NCI-H1105 (cell line): ENCODE data around the gene CAPN11.
A peak's percentile ranks its signal among the peaks of the same experiment; 100 is the strongest.

Experiments used
- DNase-seq: peaks from one replicate; lab custom pipeline; 2025; lab: John Stamatoyannopoulos, UW

The CAPN11 gene

GRCh38 chr6:44214307-44214706, 55.7 kb downstream of the CAPN11 start:
- no peak for DNase-seq

- DNase-seq: no peak
Observed at GRCh38 chr6:44216677-44217331, 58.2 kb downstream of the CAPN11 start, which contains the start of gene MYMX. Gene MYMX (plus strand): TSS chr6:44216926. CDS start chr6:44217472, 546 bp downstream.

GRCh38 chr6:44217332-44218143, 58.9 kb downstream of the CAPN11 start:
- DNase-seq: no peak

- DNase-seq: peak; percentile 68
Observed at GRCh38 chr6:44219053-44219814, 60.6 kb downstream of the CAPN11 start.

DNA sequence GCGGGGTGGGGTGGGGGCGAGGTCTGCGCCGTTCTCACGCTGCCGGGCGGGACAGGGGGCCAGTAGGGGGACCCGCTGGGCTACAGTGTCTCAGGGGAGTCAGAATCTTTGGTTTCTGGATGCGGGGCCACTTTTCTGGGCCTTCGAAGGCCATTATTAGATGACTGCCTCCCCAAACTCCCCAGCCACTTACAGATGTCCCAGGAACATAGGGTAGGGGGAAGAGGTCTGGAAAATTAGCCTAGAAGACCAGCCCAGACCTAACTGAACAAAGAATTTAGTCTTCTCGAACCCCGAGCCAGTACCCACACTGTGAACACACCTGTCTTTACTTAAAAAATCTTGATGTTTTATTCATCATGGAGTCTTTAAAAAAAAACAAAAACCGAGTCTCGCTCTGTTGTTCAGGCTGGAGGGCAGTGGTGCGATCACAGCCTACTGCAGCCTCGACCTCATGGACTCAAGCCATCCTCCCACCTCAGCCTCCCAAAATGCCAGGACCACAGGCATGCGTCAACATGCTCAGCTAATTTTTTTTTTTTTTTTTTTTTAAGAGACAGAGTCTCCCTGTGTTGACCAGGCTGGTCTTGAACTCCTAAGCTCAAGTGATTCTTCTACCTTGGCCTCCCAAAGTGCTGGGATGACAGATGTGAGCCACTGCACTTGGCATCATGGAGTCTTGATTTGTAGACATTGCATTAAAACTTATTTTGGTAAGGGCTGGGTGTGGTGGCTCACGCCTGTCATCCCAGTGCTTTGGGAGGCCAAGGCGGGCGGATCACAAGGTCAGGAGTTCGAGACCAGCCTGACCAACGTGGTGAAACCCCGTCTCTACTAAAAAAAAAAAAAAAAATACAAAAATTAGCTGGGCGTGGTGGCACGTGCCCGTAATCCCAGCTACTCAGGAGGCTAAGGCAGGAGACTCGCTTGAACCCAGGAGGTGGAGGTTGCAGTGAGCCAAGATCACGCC, 61.5 kb downstream of the CAPN11 start:
- DNase-seq: no peak

GRCh38 chr6:44220913-44221290, 62.3 kb downstream of the CAPN11 start:
- DNase-seq: no peak

- DNase-seq: peak; percentile 86
Observed at GRCh38 chr6:44221291-44221960, 62.8 kb downstream of the CAPN11 start.

DNA sequence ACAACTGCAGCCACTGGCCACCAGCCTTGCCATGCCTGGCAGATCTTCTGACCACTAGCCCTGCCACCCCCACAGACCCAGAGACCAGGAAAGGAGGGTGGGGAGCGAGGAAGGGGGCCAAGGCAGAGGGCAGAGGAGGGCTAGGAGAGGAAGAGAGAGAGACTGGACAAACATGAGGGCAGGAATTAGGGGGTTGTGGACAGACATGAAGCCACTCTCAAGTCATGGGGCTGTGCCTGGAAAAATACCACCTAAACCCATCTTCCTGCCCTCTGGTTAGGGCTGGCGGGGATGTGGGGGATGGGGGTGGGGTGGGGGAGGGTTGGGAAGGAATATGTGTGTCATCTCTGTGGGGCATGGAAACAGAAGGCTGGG, 63.3 kb downstream of the CAPN11 start:
- DNase-seq: no peak

- DNase-seq: no peak
Observed at GRCh38 chr6:44222486-44223318, 64.1 kb downstream of the CAPN11 start.

- peak; percentile 82 for DNase-seq
Observed at GRCh38 chr6:44223319-44224028, 64.9 kb downstream of the CAPN11 start, which contains the start of gene SLC29A1. Gene SLC29A1 (plus strand): TSS chr6:44223595. CDS start chr6:44227314, 3,719 bp downstream.

DNA sequence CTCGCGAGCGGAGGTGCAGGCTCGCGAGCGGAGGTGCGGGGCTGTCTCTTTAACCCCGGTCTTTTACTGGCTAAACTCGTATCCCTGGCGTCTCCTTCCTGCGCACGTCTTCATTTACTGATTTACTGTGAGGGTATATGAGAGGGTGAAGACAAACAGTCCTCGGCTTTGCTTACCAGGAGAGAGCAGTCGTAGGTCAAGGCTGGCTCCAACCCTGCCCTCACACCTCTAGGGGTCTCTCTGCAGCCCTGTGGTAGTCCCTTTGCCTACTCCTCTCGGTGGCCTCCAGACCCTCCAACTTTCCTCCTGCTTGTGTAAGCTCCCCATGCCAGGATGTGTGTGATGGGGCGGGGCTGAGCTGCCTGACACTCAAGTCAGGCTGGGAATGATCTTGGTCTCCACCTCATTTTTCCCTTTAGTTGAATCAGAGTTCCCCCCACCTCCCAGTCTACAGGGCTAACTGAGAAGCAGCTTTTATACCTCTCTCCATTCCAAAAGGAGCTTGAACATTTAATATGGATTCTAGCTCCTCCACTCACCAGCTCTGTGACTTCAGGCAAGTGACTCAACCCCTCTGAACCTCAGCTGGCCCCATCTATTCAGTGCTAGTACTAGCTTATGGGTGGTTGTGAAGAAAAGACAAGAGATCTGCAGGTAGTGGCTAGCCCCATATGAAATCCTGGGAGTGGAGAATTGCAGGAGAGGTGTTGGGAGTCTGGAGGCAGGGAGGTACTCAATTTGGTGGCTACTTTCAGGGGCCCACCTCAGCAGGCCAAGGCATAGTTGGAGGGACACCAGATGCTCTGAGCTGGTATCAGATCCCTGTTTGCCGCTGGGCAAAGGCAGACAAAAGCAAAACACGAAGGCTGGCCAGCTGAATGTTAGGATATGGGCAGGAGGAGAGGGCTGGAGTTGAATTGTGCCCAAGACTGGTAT, 65.7 kb downstream of the CAPN11 start:
- DNase-seq: peak; percentile 49

DNA sequence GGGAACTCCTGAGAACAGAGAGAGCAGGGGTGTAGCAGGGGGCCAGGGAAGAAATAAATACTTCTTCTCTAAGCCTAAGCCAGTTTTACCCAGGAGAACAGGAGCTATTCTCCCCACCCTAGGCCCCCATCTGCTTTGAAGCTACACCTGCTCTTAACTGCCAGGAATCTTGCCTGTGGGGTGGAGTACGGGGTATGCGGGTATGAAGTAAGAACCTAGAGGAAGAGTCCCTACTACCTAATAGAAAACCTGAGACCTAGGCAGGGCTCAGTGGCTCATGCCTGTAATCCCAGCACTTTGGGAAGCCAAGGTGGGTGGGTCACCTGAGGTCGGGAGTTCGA, 66.3 kb downstream of the CAPN11 start:
- DNase-seq: no peak

DNA sequence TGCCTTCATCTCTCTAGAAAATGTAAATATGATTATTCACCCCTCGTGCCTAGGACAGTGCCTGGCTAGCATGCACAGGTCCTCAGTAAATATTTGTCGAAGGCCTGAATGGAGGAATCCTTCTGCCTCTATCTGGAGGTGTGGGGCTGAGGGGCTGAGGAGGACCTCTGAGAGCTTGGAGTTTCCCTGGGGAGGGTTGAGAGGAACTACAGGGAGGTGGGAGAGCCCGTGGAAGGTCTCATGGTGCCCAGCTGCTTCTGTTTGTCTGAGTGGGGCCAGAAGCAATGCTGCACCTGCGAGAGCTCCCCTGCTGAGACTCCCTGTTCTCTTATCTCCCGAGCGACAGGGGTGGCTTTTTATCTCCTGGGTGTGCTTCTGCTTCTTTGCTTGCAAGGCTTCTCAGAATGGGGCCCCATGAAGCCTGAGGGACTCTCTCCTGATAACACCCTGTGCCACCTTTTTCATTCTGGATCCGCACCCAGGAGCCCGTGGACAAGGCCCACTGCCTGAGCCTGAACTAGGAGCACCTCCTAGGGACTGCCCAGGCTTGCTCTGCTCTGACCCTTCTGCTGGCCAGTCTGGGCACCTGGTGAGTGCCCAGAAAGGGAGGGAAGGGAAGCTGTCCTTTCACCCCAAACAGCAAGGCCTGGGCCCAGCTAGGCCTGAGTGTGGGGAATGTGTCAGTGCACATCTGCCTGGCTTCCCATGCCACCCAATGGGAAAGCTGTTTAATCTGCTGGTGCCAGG, 67.1 kb downstream of the CAPN11 start:
- DNase-seq: no peak

GRCh38 chr6:44226368-44227147, 67.9 kb downstream of the CAPN11 start:
- no peak for DNase-seq

DNA sequence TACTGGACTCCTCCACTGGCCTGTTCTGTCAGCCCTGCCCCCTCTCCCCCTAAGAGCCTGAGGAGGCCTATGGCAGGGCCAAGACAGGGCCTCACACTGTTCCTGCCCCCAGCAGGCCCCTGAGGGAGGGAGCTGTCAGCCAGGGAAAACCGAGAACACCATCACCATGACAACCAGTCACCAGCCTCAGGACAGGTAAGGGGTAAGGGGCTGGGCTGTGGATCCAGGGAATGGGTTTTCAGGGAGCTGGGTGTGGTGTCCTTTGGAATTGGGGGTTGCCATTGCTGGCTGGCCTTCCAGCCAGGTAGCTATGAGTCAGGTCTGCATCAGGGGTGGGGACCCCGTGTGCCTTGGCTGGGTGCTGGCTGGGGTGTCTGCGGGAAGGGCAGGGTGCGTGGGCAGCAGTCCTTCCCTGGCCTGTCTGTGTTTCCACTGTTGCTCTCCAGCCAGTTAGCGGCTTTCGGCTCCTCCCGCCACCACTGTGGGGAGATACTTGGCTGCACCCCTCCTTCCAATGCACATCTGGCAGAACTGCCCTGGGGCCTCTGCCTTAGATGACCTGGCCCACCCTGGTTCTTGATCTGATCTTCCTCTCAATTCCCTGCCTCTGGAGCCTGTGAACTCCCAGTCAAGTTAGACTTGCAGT, 68.7 kb downstream of the CAPN11 start:
- DNase-seq: no peak

- DNase-seq: no peak
Observed at GRCh38 chr6:44228031-44228430, 69.4 kb downstream of the CAPN11 start.
